NCI-H526 (cell line): ENCODE measurements around the gene TRIM72.
A peak's percentile ranks its signal among the peaks of the same experiment; 100 is the strongest.
"Not testable (repeated sequence)": the region's sequence is repeated elsewhere in the genome, so short reads cannot be mapped to it uniquely, and the experiment has no call there.

Experiments
- DNase-seq, 2 experiments: peaks; one replicate each; lab custom pipeline; 2025; lab: John Stamatoyannopoulos, UW

The TRIM72 gene

DNA sequence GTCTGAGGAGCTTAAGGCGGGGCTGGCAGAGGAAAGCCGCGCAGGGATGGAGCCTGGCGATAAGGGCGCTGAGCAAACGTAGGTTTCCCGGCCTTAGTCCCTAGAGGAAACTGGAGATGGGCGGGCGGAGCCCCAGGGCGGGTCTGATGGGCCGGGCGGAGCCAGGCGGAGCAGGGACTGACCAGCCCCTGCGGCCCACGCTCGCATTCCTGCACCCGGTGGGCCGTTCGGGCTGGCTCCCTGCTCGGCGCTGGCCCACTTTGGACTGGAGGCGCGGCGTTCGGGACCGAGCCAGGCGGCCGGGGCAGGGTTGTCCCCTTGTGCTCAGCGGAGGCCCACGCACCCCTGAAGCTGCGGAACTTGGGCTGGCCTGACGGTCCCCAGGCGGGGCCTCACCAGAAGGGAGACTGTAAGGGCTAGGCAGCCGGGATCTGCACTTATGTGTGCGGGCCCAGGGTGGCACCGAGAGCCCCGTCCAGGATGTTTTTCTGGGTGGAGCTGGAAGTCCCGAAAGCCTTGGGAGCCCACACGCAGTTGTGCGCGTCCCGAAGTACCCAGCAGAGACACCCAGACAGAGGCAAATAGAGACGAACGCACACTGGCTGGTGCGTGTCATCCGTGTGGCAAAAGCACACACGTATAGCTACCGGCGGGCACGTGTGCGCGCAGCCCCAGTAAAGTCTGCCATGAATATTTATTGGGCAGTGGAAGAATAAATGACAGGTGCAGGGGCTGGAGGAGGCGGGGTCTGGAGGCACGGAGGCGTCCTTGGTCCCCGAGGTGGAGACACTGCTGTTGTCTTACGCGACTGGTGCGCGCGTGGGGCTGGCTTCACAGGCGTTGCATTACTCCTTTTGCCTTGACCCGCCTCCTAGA, 1.6 kb downstream of the TRIM72 start:
- peak in 1 of 2 experiments; percentile 83 for DNase-seq

DNA sequence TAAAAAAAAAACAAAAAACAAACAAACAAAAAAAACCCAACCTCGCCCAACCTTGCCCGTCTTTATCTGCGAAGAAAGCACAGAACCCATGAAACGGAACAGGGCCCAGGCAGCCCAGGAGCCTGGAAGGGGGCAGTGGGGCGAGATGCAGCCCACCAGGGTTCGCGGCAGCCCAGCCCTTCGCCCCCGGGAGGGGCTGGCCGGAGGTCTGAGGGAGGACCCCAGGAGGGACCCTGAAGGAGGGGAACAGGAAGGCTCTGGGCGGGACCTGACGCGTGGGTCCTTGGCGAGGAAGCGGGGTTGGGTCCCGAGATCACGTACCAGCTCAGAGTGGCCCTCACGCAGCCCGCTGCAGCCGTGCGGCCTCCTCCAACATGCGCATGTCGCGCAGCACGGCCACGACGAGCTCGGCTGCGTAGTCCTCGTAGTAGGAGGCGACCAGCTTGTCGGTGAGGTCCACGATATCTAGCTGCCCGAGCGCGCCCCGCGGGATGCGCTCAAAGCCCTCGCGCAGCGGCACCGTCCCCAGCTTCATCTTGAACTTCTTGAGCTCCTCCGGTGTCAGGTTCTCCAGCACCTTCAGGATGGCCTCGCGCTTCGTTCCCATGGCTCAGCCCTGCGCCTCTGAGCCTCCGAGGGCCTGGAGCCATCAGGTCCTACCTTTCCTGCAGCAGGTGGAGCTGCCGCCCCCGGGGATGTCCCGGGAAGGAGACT, 2.7 kb downstream of the TRIM72 start, which contains the start of gene PYDC1:
Gene PYDC1, minus strand, starts transcription at position 714 of the 714 bp plus-strand sequence. Its CDS starts 107 bp downstream, at position 607.
- DNase-seq: peak in 1 of 2 experiments; percentile 46

DNA sequence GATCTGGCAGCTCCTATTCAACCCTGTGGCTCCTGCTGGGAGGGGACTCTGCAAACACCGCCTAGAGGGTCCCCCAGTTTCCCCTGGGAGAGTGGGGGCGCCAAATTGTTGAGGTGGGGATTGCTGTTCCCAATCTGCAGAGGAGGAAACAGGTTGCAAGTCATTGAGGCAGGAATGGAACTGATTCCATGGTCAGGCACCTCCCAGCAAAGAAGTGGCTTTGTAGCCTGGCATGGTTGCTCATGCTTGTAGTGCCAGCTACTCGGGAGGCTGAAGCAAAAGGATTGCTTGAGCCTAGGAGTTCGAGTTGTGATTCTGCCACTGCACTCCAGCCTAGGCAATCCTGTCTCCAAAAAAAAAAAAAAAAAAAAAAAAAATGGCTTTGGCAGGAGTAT, 3.2 kb downstream of the TRIM72 start:
- DNase-seq: peak in 1 of 2 experiments; percentile 21

DNA sequence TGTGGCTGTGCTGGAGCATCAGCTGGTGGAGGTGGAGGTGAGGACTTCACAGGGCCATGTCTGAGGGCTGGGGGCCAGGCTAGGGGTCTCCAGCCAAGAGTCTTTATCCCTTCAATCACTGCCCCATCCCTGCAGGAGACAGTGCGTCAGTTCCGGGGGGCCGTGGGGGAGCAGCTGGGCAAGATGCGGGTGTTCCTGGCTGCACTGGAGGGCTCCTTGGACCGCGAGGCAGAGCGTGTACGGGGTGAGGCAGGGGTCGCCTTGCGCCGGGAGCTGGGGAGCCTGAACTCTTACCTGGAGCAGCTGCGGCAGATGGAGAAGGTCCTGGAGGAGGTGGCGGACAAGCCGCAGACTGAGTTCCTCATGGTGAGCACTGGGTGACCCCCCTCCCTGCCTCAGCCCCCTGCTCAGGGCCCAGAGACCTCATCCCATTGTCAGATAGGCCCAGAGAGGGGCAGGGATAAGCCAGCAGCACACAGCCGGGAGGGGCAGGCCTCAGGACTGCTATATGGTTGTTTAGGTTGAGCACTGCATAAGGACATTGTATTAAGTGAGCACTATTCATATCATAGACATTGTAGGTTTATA, 5.3 kb downstream of the TRIM72 start:
- DNase-seq: no peak

DNA sequence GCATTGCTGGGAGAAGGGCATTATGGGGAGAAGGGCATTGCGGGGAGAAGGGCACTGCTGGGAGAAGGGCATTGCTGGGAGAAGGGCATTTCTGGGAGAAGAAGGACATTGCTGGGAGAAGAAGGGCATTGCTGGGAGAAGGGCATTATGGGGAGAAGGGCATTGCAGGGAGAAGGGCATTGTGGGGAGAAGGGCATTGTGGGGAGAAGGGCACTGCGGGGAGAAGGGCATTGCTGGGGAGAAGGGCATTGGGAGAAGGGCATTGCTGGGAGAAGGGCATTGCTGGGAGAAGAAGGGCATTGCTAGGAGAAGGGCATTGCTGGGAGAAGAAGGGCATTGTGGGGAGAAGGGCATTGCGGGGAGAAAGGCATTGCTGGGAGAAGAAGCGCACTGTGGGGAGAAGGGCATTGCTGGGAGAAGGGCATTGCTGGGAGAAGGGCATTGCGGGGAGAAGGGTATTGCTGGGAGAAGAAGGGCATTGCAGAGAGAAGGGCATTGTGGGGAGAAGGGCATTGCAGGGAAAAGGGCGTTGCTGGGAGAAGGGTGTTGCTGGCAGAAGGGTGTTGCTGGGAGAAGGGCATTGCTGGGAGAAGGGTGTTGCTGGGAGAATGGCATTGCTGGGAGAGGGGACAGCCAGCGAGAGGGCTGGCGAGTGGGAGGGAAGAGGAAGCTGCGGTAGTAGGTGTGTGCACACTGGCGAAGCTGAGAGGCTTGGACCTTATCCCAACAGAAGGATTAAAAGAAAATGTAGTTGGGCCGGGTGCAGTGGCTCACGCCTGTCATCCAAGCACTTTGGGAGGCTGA, 7.6 kb downstream of the TRIM72 start:
- DNase-seq: no peak

DNA sequence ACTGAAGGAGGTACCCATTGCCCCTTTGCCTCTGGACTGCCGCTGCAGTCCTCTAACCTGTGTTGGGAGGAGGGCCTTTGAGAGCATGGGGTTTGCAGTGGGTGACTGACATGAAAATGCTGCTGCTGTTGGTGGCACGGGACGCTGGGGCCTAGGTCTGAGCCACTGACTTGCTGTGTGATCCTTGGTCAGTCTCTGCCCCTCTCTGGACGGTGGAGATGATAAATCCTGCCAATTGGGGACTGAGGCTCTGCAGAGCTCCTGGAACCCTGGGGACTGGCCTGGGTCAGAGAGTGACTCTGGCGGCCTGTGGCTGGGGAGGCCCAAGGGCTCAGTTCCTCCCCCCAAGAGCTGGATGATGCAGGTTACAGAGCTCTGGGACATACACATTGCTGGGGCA, 9.1 kb downstream of the TRIM72 start:
- DNase-seq: no peak

DNA sequence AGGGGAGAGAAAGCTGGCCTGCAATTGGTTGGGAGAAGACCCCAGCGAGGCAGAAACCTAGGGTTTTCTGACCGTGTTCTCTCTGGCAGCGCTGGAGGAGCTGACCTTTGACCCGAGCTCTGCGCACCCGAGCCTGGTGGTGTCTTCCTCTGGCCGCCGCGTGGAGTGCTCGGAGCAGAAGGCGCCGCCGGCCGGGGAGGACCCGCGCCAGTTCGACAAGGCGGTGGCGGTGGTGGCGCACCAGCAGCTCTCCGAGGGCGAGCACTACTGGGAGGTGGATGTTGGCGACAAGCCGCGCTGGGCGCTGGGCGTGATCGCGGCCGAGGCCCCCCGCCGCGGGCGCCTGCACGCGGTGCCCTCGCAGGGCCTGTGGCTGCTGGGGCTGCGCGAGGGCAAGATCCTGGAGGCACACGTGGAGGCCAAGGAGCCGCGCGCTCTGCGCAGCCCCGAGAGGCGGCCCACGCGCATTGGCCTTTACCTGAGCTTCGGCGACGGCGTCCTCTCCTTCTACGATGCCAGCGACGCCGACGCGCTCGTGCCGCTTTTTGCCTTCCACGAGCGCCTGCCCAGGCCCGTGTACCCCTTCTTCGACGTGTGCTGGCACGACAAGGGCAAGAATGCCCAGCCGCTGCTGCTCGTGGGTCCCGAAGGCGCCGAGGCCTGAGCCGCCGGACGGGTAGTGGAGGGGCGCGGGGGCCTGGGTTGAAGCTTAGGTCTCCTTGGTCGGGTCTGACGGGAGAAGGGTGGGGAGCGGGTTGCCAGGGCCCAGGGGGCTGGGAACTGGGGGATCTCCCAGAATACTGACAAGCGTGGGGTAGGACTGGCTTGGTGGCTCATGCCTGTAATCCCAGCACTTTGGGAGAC, 10.4 kb downstream of the TRIM72 start:
- DNase-seq: no peak

DNA sequence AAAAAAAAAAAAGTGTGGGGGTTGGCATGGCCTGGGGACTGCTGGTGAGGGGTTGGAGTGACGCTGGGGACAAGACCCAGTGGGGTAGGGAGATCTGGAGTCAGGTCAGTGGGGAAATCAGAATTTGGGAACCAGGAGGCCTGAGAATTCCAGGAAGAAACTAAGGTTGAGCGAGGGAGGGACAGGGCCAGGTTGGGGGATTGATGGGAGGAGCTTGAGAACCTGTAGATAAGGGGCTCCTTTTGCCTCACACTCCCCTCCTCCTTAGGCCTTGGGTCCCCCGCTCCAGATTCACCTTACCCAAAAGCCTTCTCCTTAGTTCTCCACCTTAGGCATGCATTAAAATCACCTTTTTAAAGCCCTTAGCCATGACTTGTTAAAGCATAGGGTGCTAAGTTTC, 11.3 kb downstream of the TRIM72 start:
- DNase-seq: no peak

DNA sequence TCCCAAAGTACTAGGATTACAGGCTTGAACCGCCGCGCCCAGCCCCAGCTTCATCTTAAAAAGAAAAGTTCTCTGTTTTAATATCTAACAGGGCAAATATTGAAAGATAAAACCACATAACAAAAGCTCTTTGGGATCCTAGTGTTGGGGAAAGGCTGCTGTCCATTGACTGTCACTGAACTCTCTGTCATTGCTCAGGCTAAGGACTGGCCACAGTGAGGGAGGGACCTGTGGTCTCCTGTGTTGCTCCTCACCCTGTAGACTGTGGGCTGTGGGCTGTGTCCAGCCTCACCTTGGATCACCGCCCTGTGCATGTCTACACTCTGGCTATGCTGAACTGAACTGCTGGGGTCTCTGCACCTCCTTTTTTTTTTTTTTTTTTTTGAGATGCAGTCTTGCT, 14.3 kb downstream of the TRIM72 start:
- no peak for DNase-seq

DNA sequence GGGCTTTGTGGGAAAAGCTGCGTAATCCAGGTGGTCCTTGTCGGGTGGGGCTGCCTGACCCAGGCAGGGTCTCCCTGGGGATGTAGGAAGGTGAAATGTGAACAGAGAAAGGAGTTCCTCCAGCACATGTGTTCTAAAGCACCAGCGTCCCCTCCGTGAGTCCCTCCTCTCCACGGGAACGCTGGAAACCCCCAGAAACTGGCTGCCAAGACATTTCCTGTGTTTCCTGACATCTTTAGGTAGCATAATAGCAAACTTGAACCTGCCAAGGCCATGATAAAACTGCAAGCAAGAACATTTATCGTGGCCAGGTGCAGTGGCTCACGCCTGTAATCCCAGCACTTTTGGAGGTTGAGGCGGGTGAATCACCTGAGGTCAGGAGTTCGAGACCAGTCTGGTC, 15.6 kb downstream of the TRIM72 start:
- DNase-seq: no peak

DNA sequence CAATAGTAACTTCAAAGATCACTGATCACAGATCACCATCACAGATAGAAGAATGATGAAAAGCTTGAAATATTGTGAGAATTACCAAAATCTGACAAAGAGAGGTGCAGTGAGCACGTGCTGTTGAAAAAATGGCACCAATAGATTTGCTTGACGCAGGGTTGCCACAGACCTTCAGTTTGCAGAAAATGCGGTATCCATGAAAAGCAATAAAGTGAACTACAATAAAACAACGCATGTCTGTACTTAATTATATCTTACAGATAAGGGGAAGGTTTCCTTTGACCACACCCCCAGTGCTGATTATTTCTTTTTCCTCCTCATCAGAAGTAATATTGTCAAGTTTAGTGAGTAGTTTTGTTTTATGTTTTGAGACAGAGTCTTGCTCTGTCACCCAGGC, 24.1 kb downstream of the TRIM72 start:
- no peak for DNase-seq

DNA sequence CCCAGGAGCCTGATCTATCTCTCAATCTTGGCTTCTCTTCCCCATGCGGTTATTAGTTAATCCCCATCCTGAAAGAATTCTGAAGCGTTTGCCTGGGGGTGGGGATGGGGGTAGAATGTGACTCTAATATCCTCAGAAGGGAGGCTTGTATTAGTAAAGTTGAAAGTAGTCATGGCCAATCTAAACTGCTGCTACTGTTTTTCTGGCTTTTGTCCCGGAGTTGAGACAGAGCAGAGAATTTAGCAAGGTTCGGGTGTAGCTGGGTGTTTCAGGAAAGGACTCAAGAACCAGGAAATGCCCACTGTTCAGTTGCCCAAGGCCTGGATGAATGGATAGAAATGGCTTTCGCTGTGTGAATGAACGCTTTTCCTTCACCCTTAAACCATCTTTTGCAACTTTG, 28.3 kb downstream of the TRIM72 start:
- DNase-seq: no peak

DNA sequence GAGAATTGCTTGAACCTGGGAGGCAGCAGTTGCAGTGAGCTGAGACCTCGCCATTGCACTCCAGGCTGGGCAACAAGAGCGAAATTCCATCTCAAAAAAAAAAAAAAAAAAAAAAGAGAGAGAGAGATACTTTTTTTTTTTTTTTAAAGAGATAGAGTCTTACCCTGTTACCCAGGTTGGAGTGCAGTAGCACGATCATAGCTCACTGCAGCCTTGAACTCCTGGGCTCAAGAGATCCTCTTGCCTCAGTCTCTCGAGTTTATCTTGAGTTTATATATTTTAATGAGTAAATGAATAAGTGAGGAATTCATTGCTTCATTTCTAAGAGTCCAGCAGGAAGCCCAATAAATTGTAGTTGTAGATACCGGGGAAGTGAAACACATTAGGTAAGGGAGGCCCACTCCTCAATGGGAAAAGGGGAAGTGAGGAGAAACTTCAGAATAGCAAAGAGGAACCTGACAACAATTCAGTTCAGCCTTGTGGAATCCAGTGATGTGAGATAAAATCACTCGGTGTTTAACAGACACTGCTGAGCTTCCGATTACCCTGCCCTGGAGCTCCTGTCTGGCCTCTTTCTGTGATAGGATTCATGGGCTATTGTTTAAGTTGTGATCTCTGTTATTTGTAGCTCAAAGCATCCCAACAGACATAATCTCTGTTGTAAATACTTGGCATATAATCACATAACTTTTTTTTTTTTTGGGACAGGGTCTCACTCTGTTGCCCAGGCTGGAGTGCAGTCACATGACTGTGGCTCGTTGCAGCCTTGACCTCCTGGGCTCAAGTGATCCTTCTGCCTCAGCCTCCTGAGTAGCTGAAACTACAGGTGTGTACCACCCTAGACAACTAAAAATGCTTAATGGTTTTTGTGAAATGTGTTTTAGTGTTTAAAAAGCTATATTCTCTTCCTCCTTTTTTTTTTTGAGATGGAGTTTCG, 30.1 kb downstream of the TRIM72 start:
- no peak for DNase-seq

DNA sequence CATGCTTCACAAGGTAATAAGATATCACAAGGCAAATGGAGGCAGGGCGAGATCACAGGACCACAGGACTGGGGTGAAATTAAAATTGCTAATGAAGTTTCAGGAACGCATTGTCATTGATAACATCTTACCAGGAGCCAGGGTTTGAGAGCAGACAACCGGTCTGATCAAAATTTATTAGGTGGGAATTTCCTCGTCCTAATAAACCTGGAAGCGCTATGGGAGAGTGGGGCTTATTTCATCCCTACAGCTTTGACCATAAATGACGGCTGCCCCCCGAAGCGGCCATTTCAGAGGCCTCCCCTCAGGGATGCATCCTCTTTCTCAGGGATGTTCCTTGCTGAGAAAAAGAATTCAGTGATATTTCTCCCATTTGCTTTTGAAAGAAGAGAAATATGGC, 31.7 kb downstream of the TRIM72 start:
- DNase-seq: not testable (repeated sequence)

DNA sequence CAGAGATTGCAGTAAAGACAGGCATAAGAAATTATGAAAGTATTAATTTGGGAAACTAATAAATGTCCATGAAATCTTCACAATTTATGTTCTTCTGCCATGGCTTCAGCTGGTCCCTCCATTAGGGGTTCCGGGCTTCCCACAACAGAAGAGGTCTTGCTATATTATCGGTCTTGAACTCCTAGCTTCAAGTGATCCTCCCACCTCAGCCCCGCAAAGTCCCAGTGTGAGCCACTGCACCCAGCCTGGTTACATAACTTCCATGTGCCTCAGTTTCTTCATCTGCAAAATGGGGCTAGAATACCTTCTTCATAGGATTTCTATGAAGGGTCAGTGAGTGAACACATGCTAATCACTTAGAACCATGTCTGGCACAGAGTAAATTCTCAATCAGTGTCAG, 32.4 kb downstream of the TRIM72 start:
- DNase-seq: no peak

DNA sequence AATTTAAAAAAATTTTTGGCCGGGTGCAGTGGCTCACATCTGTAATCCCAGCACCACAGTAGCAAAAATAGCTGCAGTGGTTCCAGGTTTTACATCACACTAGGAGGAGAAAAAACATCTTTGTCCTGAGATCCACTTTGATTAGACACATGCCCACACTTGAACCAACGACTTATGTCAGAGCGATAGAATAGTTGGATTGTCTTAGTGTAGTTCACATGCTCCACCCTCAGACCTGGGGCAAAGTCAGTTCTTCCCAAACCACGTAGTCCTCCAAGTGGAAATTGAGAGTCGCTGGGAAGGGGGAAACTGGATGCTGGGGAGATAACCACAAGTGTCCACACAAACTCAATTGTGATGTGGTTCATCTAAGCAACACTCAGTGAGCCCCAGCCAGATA, 34.4 kb downstream of the TRIM72 start:
- DNase-seq: no peak

DNA sequence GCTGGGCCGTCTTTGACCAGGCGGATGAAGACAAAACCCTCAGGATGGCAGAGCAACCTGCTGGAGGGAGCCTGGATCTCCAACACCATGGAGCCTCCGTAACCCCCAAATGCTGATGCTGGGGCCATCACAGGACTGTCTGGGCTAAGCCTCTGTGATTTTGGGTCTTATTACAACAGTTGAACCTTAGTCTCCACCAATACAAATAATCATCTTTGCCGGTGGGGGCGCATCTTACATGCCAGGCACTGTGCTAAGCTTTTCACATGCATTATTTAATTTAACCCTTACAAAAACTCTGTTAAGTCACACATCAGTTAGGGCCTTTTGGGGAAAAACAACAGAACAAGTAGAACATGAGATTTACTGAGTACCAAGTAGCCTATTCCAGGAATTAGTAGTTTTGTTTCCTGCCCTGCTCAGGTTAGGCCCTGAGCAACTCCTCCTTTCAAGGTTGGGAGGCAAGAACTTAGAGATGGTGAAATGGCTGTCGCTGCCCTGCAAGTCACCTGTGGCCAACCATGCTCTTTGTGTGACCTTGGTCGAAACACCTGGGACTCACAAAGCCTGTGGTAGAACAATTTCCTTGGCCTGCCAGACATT, 37.0 kb downstream of the TRIM72 start:
- no peak for DNase-seq

DNA sequence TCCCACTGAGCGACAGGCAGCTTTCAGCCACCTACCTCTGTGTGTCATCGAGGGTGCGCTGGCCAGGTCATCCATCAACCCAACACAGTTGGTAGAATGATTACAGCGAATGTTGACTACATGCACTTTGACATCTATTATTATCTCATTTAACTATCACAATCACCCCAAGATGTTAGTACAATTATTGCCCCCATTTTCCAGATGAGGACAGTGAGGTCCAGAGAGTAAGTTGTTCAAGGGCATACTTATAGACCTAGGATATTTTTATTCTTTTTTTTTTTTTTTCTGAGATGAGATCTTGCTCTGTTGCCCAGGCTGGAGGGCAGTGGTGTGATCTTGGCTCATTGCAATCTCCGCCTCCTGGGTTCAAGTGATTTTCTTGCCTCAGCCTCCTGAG, 37.5 kb downstream of the TRIM72 start:
- DNase-seq: no peak

DNA sequence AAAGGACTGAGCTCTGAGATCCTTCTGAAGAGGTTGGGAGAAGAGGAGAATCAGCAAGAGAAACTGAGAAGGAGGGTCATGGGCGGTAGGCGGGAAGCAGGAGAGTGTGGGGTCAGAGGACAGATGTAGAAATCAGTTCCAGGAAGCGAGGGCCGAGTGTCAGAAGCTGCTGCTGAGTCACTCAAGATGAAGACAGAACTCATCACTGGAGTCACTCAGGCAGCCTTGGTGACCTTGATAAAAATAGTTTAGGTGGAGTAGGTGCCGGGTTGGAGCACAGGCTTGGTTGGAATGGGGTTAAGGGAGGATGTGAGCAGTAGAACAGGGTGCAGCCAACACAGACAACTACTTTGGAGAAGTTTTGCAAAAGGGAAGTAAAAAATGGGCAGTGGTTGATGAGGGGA, 39.7 kb downstream of the TRIM72 start:
- no peak for DNase-seq

DNA sequence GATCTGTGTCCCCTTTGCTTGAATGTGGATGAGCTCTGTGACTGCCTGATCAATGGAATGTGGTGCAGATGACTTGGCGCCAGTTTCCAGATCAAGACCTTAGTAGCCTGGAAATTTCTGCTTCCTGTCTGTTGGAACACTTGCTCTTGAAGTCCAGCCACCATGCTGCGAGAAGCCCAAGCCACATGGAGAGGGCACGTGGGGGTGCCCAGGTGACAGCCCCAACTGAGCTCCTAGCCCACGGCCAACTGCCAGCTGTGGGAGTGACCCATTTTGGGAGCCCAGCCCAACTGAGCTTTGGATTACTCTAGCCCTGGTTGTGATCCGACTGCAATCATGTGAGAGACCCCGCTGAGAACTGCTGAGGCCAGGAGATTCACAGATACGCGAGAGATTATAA, 42.5 kb downstream of the TRIM72 start:
- no peak for DNase-seq
